Kidney (tissue), 14 donors: ENCODE measurements around the gene LMBR1L. TPM values are rescaled to one million over a fixed set of nuclear protein-coding genes. Genes with fewer than 3 reads are reported as not detected.

Experiments used
- DNase-seq, 5 donors: peaks; one replicate each; pipeline ENCODE4 v3.0.0-alpha.2; 2013 to 2020
- FAIRE-seq: peaks from 2 replicates; lab custom pipeline; 2012; peaks lifted over from hg19 to GRCh38; lab: Jason Lieb, UNC
- H3K27ac ChIP-seq, 2 donors: one replicate each; pipeline ENCODE4 v1.7.0; 2013; ENCODE audit warnings: low read depth in 2 of 2, low read length in 2 of 2, inconsistent platforms in 1 of 2
- H3K27me3 ChIP-seq: one replicate; pipeline ENCODE4 v1.7.1; 2013; ENCODE audit warnings: low read length, inconsistent platforms; ENCODE audit not compliant: control insufficient read depth, insufficient read depth
- H3K36me3 ChIP-seq, 3 donors: one replicate each; pipeline versions ENCODE4 v1.7.0 to v1.7.1; 2013; ENCODE audit warnings: low read length in 3 of 3, control low read depth in 1 of 3, inconsistent platforms in 1 of 3; ENCODE audit not compliant: insufficient read depth in 3 of 3, control insufficient read depth in 2 of 3
- H3K4me1 ChIP-seq, 3 donors: one replicate each; pipeline versions ENCODE4 v1.7.0 to v1.7.1; 2013; ENCODE audit warnings: low read length in 3 of 3, inconsistent platforms in 1 of 3, low read depth in 1 of 3; ENCODE audit not compliant: control insufficient read depth in 2 of 3, insufficient read depth in 2 of 3
- H3K4me3 ChIP-seq, 3 donors: one replicate each; pipeline versions ENCODE4 v1.7.0 to v1.8.1; 2013; ENCODE audit warnings: low read length in 3 of 3, control low read depth in 1 of 3, inconsistent platforms in 1 of 3
- H3K9ac ChIP-seq, 3 donors: one replicate each; pipeline versions ENCODE4 v1.7.0 to v1.7.1; 2013; ENCODE audit warnings: low read length in 3 of 3, control low read depth in 1 of 3, inconsistent platforms in 1 of 3
- H3K9me3 ChIP-seq, 3 donors: one replicate each; pipeline versions ENCODE4 v1.7.0 to v1.7.1; 2013; ENCODE audit warnings: low read length in 3 of 3, control low read depth in 1 of 3, inconsistent platforms in 1 of 3; ENCODE audit not compliant: control insufficient read depth in 2 of 3, insufficient read depth in 1 of 3
- CTCF ChIP-seq: IDR thresholded peaks from 3 replicates; pipeline ENCODE4 v1.5.1; 2012; ENCODE audit warnings: mild to moderate bottlenecking, moderate library complexity, borderline replicate concordance; ENCODE audit not compliant: insufficient read depth; ENCODE audit errors: extremely low read depth
- intact Hi-C: fragments of 100-400 bp; cut with DNase I; formaldehyde crosslinking; loops from one replicate; pipeline ENCODE4 v1.11.1; 2022
- polyA plus RNA-seq: library from polyadenylated mRNA; stranded (reverse); fragments of 350-450 nt; fragmentation: Illumina TruSeq; extraction: RNeasy Lipid Tissue Mini Kit (QIAGEN cat#74804); gene quantifications from one replicate; pipeline ENCODE4 v1.2.3, GENCODE V29; 2014; ENCODE audit warnings: low read depth, low replicate concordance; ENCODE audit not compliant: insufficient read depth
- total RNA-seq: library from RNA; stranded (reverse); fragmentation: NEBNext Ultra II Directional; extraction: Animal tissue kit (Norgen Biotek cat#: 25700); gene quantifications from one replicate; pipeline ENCODE4 v1.2.1, GENCODE V29; 2021
- donor health status: control.
- donor health status: control.
- donor health status: control.
- donor health status: control.
- donor health status: control.
- donor health status: DM: yes; HTN: yes; CAD: no.
- donor health status: Normal renal cell carcinoma (clear cell type).

The LMBR1L gene
- total and polyA plus RNA-seq, 2 donors from 2014 or later = 21.2 to 64.8 TPM

GRCh38 chr12:49147384-49147783 is 36.7 kb upstream of the LMBR1L start:
- H3K27me3 ChIP-seq = no peaks in the 10 kb centered on the region
- no peak overlapping the region for H3K27ac ChIP-seq
- no peak overlapping the region for H3K9ac ChIP-seq
- H3K36me3 ChIP-seq = no peaks in the 10 kb centered on the region
- no peaks in the 10 kb centered on the region for H3K4me1 ChIP-seq
- TF ChIP-seq CTCF = no peak
- intact Hi-C loops = no loop called here
- no peaks in the 10 kb centered on the region for H3K9me3 ChIP-seq
- no peak for DNase-seq
- no peak overlapping the region for H3K4me3 ChIP-seq
- no peak for FAIRE-seq

DNA sequence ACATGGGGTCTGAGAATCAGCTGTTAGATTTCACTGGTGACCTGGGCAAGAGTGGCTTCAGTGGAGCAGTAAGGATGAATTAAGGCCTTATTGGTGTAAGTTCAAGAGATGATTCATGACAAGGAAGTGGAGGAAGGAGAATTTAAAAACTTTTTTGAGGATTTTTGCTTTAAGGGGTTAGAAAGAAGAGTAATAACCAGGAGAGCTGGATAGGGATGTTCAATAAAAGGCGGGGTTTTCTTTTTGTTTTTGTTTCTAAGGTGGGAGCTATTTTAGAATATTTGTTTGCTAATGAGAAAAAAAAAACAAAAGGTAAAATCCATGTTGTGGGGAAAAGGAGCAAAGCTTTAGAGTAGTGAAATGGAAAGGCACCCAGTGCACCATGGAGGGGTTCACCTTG is 35.8 kb upstream of the LMBR1L start:
- H3K4me3 ChIP-seq = no peak overlapping the region
- intact Hi-C loops = no loop called here
- H3K9ac ChIP-seq = no peak overlapping the region
- H3K4me1 ChIP-seq = no peaks in the 10 kb centered on the region
- no peak for FAIRE-seq
- TF ChIP-seq CTCF = no peak
- no peaks in the 10 kb centered on the region for H3K9me3 ChIP-seq
- no peaks in the 10 kb centered on the region for H3K27me3 ChIP-seq
- no peaks in the 10 kb centered on the region for H3K36me3 ChIP-seq
- no peak for DNase-seq
- no peak overlapping the region for H3K27ac ChIP-seq

DNA sequence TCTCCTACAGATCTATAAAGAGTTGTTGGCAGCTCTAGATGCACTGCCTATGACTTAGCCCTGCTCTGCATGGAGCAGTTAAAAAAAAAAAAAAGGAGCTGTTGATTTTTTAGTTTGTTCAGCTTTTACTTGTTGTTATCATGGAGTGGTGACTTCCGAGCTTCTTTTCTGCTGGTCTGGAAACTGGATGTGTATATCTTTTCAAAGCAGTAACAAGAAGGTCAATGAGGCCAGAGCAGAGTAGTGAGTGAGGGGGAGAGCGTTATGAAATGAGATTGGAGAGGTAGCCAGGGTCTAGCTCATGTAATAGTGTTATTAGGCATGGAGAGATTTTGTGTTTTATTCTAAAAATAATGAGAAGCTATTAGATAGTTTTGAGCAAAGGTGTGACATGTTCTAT is 33.7 kb upstream of the LMBR1L start:
- no peak for DNase-seq
- no peak for FAIRE-seq
- Histone ChIP-seq H3K4me1 (no peaks in the 10 kb centered on the region), H3K27ac (no peak overlapping the region), H3K9ac (no peak overlapping the region), H3K9me3 (no peaks in the 10 kb centered on the region), H3K4me3 (no peak overlapping the region), H3K36me3 (no peaks in the 10 kb centered on the region), H3K27me3 (no peaks in the 10 kb centered on the region)
- no peak for TF ChIP-seq CTCF
- intact Hi-C loops = no loop called here

DNA sequence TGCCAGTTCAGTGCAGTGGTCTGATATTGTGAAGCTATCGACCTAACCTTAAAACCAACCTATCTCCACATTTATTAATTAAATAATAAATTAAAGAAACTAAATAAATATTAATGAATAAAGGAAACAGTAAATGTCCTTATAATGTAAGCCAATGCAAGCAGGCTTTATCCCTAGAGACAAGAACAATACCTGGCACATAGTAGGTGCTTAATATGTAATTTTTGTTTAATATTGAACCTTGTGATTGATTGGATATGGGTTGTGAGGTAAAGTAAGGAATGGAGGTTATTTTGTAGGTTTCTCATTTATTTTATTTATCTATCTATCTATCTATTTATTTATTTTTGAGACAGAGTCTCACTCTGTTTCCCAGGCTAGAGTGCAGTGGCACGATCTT is 28.4 kb upstream of the LMBR1L start:
- H3K27me3 ChIP-seq = no peaks in the 10 kb centered on the region
- H3K4me1 ChIP-seq = no peaks in the 10 kb centered on the region
- H3K4me3 ChIP-seq = no peak overlapping the region
- FAIRE-seq (no peak), DNase-seq (no peak)
- intact Hi-C loops = no loop called here
- H3K9me3 ChIP-seq = no peaks in the 10 kb centered on the region
- H3K9ac ChIP-seq = no peak overlapping the region
- TF ChIP-seq CTCF = no peak
- H3K27ac ChIP-seq = no peak overlapping the region
- H3K36me3 ChIP-seq = no peaks in the 10 kb centered on the region
